ENCODE data around the gene TTK.

TTK gene

GRCh38 chr6:80077067-80077466 is 72.6 kb downstream of the TTK start:
- no peak for TF ChIP-seq CTCF (conservative IDR thresholded peaks at IDR 0.05; ENCODE audit: low read depth, low read length)
- no peak overlapping the region for H3K4me3 ChIP-seq (ENCODE audit: low read length)
- no peak for DNase-seq (ENCODE audit: low read depth)

- TF ChIP-seq CTCF (conservative IDR thresholded peaks at IDR 0.05; ENCODE audit: low read depth, low read length) = no peak
- DNase-seq (ENCODE audit: low read depth) = no peak
- H3K4me3 ChIP-seq (ENCODE audit: low read length) = no peak overlapping the region
Observed at GRCh38 chr6:80088637-80089036, 84.2 kb downstream of the TTK start.

- no peak for TF ChIP-seq CTCF (conservative IDR thresholded peaks at IDR 0.05; ENCODE audit: low read depth, low read length)
- no peak overlapping the region for H3K4me3 ChIP-seq (ENCODE audit: low read length)
- DNase-seq (ENCODE audit: low read depth) = no peak
Observed at GRCh38 chr6:80091506-80091905, 87.1 kb downstream of the TTK start.

Data from retinal pigment epithelial cell (primary cell).